HG03432 (cell line): ENCODE data around the gene AUTS2.
A peak's percentile ranks its signal among the peaks of the same experiment; 100 is the strongest.

Experiments used
- ATAC-seq: cut with Tn5 transposase; IDR thresholded peaks from one replicate; pipeline ENCODE4 v1.9.1; 2021; ENCODE audit warnings: mild to moderate bottlenecking, moderate library complexity; ENCODE audit not compliant: unreplicated experiment

The AUTS2 gene

GRCh38 chr7:69710768-69711438, 112.6 kb downstream of the AUTS2 start:
- ATAC-seq = no peak

- ATAC-seq = peak; percentile 72
Measured at GRCh38 chr7:69714886-69715576, 116.8 kb downstream of the AUTS2 start.

GRCh38 chr7:69717221-69717620, 118.9 kb downstream of the AUTS2 start:
- no peak for ATAC-seq

- ATAC-seq = no peak
Measured at GRCh38 chr7:69719717-69720116, 121.4 kb downstream of the AUTS2 start.

- ATAC-seq = no peak
Measured at GRCh38 chr7:69722843-69723242, 124.6 kb downstream of the AUTS2 start.

GRCh38 chr7:69723663-69724062, 125.4 kb downstream of the AUTS2 start:
- ATAC-seq = no peak

- ATAC-seq = no peak
Measured at GRCh38 chr7:69728304-69728703, 130.0 kb downstream of the AUTS2 start.

GRCh38 chr7:69732203-69732602, 133.9 kb downstream of the AUTS2 start:
- ATAC-seq = no peak

GRCh38 chr7:69735582-69735981, 137.3 kb downstream of the AUTS2 start:
- no peak for ATAC-seq

GRCh38 chr7:69736126-69736810, 138.0 kb downstream of the AUTS2 start:
- ATAC-seq = no peak

- ATAC-seq = peak; percentile 64
Measured at GRCh38 chr7:69738396-69738951, 140.2 kb downstream of the AUTS2 start.

GRCh38 chr7:69739190-69739589, 140.9 kb downstream of the AUTS2 start:
- peak; percentile 82 for ATAC-seq

GRCh38 chr7:69739931-69740431, 141.7 kb downstream of the AUTS2 start:
- peak; percentile 44 for ATAC-seq

GRCh38 chr7:69742237-69742636, 144.0 kb downstream of the AUTS2 start:
- no peak for ATAC-seq

GRCh38 chr7:69743436-69743835, 145.2 kb downstream of the AUTS2 start:
- ATAC-seq = no peak

GRCh38 chr7:69744026-69744425, 145.8 kb downstream of the AUTS2 start:
- ATAC-seq = no peak

- ATAC-seq = no peak
Measured at GRCh38 chr7:69746383-69746782, 148.1 kb downstream of the AUTS2 start.

GRCh38 chr7:69747144-69747543, 148.9 kb downstream of the AUTS2 start:
- no peak for ATAC-seq

GRCh38 chr7:69748530-69748929, 150.3 kb downstream of the AUTS2 start:
- no peak for ATAC-seq

- ATAC-seq = no peak
Measured at GRCh38 chr7:69749372-69749979, 151.2 kb downstream of the AUTS2 start.

GRCh38 chr7:69749994-69750393, 151.7 kb downstream of the AUTS2 start:
- peak; percentile 79 for ATAC-seq
